SHP77 treated with DMSO at 0.1 percent for 48 hours (cell line): Measurements from ENCODE around the gene PLPP7.
A peak's percentile ranks its signal among the peaks of the same experiment; 100 is the strongest.
"Not testable (repeated sequence)": the region's sequence is repeated elsewhere in the genome, so short reads cannot be mapped to it uniquely, and the experiment has no call there.

Experiments
- DNase-seq: peaks from one replicate; lab custom pipeline; 2025; lab: John Stamatoyannopoulos, UW

Gene PLPP7

DNA sequence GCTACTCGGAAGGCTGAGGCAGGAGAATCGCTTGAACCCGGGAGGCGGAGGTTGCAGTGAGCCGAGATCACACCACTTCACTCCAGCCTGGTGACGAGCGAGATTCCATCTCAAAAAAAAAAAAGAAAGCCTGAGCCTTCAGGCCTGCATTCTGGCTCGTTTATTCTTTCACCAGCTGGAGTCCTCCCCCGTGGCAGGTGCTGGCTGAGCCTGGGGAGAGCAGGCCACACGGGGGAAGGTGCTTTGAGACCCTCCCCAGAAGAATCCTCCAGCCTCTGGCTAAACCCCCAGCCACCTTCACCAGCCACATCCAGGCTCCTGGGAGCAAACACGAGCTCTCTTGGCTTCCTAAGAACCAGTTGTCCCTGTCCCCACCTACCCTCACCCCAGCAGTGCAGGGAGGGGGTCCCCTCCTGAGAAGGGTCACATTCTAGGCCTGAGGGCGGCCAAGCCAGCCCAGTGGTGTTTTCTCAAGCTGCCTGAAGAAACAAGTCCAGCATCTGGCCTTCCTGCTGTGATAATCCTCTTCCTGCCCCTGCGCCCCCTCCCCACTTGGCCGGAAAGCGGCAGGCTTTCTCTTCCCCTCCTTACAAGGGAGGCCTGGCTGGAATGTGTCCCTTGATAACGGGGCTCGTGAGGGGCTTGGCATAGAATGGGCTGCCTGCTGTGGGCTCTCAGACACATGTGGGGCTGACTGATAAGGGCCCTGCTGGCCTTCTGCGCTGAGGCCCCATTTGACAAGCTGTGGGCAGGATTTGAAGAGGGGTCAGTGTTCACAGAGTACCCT, 41.5 kb downstream of the PLPP7 start:
- DNase-seq = no peak

DNA sequence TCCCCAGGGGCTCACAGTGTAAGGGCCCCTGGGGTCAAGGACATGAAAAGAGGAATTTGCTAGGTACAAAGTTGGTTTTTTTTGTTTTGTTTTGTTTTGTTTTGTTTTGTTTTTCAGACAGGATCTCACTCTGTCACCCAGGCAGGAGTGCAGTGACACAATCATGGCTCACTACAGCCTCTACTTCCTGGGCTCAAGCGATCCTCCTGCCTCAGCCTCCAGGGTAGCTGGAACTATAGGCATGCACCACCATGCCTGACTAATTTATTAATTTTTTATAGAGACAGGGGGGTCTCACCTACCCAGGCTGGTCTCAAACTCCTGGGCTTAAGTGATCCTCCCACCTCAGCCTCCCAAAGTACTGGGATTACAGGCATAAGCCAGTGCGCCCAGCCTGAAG, 42.5 kb downstream of the PLPP7 start:
- DNase-seq = not testable (repeated sequence)

DNA sequence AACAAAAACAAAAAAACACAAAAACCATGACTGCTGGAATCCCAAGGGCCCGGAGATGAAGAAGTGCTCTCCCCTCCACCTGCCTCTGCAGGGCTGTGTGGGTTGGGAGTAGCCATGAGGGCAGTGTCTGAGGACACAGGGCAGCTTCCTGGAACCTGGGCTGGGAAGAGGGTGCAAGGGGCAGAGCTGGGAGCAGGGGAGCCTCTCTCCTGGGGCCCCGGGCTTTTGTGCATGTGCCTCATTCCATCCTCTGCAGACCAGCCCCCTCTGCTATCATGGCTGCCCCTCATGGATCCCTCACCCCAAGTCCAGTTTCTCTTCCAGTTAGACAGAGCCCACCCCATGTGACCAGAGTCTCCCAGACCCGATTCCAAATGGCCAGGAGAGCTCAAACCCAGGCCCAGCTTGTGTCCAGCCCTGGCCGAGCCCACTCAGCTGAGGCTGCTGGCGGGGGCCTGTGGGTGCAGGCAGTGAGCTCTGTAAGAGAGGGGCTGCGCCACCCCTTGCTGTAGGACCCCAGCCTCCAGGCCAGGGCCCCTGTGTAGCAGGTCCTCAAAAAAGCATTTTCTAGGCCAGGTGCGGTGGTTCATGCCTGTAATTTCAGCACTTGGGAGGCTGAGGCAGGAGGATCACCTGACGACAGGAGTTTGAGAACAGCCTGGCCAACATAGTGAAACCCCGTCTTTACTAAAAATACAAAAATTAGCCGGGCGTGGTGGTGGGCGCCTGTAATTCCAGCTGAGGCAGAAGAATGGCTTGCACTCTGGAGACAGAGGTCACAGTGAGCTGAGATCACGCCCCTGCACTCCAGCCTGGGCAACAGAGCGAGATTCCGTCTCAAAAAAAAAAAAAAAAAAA, 44.5 kb downstream of the PLPP7 start:
- DNase-seq = no peak

- no peak for DNase-seq
Measured at GRCh38 chr9:131334629-131335367, 45.3 kb downstream of the PLPP7 start.

DNA sequence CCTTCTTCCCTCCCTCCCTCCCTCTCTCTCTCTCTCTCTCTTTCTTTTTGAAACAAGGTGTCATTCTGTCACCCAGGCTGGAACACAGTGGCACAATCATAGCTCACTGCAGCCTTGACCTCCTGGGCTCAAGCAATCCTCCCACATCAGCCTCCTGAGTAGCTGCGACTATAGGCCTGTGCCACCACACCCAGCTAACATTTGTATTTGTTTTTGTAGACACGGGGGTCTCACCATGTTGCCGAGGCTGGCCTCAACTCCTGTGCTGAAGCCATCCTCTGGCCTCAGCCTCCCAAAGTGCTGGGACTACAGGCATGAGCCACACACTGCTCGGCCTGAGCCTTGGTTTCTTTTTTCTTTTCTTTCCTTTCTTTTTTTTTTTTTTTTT, 45.8 kb downstream of the PLPP7 start:
- DNase-seq = no peak

GRCh38 chr9:131337131-131337848, 47.8 kb downstream of the PLPP7 start:
- no peak for DNase-seq

DNA sequence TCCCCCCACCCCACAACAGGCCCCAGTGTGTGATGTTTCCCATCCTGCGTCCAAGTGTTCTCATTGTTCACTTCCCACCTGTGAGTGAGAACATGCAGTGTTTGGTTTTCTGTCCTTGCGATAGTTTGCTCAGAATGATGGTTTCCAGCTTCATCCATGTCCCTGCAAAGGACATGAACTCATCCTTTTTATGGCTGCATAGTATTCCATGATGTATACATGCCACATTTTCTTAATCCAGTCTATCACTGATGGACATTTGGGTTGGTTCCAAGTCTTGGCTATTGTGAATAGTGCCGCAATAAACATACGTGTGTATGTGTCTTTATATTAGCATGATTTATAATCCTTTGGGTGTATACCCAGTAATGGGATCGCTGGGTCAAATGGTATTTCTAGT, 49.7 kb downstream of the PLPP7 start:
- not testable (repeated sequence) for DNase-seq

DNA sequence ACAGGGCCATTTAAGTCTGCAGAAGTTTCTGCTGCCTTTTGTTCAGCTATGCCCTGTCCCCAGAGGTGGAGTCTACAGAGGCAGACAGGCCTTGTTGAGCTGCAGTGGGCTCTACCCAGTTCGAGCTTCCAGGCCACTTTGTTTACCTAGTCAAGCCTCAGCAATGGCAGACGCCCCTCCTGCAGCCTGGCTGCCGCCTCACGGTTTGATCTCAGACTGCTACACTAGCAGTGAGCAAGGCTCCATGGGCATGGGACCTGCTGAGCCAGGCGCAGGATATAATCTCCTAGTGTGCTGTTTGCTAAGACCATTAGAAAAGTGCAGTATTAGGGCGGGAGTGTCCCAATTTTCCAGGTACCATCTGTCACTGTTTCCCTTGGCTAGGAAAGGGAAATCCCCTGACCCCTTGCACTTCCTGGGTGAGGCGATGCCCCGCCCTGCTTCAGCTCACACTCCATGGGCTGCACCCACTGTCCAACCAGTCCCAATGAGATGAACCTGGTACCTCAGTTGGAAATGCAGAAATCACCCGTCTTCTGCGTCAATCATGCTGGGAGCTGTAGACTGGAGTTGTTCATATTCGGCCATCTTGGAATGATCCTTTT, 55.5 kb downstream of the PLPP7 start:
- DNase-seq = not testable (repeated sequence)

DNA sequence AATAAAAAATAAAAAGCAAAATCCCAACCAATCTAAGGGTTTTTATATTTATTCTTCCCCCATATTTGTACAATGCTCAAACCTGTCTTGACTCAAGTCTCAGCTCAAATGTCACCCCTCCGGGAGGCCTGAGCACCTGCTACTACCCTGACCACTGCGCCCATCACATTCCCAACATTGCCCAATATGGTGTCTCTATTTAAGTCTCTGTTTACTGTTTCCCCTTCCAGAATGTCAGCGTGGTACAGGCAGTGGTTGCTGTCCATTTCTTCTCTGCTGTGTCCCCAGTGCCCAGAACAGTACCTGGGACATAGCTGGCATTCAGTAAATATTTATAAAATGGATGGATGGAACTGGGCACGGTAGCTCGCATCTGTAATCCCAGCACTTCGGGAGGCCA, 57.0 kb downstream of the PLPP7 start:
- no peak for DNase-seq

- no peak for DNase-seq
Measured at GRCh38 chr9:131347376-131348020, 58.0 kb downstream of the PLPP7 start.

- no peak for DNase-seq
Measured at GRCh38 chr9:131348631-131349521, 59.4 kb downstream of the PLPP7 start.

DNA sequence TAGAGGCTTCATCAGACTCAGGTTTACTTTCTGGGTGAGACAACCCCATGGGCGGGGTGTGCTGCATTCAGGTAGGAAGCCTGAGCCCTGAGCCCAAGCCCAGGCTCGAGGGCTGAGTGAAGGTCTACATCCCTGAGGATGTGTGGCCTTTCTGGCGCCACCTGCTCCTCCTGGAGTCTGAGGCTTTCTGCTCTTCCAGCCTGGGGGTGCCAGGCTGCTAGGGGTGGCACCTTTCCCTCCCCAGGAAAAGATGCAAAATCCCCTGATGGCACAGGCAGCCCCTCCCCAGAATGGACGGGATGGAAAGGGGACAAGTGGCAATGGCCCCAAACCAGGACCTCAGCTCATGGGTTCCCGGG, 60.0 kb downstream of the PLPP7 start:
- DNase-seq = no peak

DNA sequence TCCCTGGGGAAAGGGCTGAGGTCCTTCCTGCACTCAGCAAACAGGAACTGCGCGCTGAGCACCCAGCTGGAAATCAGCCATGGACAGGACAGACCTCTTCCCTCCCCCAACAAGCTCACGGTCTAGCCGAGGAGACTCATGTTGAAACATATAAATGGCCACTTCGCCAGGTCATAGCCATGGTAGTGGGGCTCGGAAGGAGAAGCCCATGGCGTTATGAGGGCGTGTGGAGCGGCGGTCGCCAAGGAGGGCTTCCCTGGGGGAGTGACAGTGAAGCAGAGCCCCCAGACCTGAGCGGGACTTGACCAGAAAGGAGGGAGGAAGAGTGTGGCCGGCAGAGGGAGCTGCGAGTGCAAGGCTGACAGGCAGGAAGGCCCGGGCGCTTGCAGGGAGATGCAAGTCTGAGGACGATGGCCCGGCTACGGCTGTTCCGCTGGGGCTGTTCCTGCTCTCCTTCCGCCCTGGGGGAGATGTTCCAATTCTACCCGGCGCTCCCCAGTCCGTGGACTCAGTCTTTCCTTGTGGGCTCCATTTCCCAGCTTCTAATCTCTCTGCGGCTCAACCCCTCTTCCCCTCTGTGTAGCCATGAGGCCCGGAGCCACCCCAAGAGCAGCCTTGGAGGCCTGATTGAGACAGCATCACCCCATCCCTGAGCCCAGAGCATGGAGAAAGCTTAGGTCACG, 60.5 kb downstream of the PLPP7 start:
- DNase-seq = peak; percentile 77

GRCh38 chr9:131356479-131356878, 67.0 kb downstream of the PLPP7 start:
- DNase-seq = not testable (repeated sequence)

DNA sequence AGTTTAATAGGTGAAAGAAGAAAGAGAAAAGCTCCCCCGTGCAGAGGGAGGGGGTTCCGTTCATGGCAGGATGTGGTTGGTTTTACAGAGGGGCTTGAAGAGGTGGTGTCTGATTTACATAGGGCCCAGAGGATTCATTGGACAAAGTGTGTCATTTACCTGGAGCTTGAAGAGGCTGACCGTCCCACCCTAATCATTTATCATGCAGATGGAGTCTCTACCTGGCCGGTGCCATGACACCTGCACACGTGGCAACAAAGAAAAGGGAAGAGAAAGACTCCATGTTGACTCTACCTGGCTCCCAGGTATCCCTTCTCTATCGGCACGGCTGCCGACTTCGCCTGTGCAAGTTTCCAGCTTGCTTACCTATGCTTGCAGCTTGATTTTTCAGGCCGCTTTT, 69.0 kb downstream of the PLPP7 start:
- no peak for DNase-seq
